PC-9 (cell line): ENCODE measurements around the gene MBD5.

Experiments
- CTCF ChIP-seq: fragments of 200-600 bp; sonication (generic); conservative IDR thresholded peaks from 2 replicates; pipeline ENCODE4 v1.6.1; 2017; ENCODE audit warnings: mixed run types, antibody characterized with exemption, mild to moderate bottlenecking, moderate library complexity
- EZH2 ChIP-seq: fragments of 200-600 bp; sonication (generic); IDR thresholded peaks from 2 replicates; pipeline ENCODE4 v1.8.0; 2017; ENCODE audit warnings: antibody characterized with exemption, low read depth

GRCh38 chr2:148042219-148042618 lies 21.3 kb downstream of the MBD5 start:
- TF ChIP-seq CTCF: no peak
- no peak for TF ChIP-seq EZH2
